HG02763 (cell line): ENCODE measurements around the gene TBC1D30.

Experiments
- ATAC-seq: cut with Tn5 transposase; IDR thresholded peaks from one replicate; pipeline ENCODE4 v1.9.1; 2021; ENCODE audit warnings: mild to moderate bottlenecking, moderate library complexity; ENCODE audit not compliant: unreplicated experiment

TBC1D30 gene

DNA sequence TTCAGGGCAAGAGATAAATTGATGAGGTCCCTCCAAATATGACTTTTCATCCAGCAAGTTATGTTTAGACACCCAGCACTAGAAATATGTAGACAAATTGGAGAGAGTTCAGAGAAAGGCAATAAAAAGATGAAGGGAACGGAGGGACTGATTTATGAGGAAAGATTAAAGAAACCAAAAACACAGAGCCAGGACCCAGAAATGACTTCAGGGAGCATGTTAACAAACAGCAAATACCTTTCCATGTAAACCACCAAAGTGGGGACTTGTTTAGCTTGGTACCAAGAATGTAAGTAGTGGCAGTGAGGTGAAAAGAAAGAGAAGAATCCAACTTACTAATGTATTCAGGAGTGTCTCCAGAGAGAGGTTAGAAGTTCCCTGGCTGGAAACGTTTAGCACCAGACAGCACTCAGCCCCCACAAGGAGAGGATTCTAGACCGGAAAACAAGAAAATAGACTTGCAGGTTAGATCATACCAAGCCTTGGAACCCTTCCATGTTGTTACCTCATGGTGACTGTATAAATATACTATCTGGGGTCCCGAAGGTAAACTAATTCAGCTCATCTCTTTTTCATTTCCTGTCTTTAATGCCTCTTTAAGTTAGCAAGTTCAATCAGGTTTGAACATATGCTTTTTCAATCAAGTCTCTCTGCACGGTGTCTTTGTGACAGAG lies 79.2 kb downstream of the TBC1D30 start:
- no peak for ATAC-seq

DNA sequence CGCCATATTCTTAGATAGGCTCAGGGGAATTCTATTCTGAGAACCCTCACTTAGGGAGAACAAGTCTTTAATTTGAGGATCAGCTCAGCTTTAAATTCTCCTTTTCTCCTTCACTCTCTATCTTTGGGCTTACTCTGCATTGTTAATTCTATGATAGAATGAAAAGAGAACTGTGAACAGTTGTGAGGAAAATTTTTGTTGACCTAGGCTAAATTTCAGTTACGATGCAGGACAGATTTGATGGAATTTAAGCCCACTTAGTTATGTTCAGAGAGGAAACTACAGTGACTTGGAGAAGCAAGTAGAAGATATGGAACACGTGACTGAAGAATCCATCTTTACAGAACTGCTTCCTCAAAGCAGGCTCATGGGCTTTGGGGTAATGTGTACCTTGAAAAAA lies 82.7 kb downstream of the TBC1D30 start:
- no peak for ATAC-seq

DNA sequence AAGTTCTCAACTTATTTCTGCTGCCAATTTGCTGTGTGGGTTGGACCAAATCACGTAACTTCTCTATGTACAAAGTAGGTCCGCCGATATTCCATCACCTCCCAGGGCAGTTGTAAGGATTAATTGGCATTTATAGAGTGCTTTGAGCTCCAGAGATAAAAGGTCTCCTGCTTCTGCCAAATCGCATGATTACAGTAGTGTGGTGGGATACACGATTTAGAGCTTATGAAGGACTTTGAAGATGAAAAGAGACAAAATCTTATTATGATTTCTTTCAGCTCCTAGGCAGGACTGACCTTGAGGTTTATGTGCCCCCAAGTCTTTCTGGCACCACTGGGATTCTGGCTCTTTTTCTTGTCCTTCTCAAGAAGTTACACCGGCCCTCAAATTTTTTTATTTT lies 84.7 kb downstream of the TBC1D30 start:
- no peak for ATAC-seq

DNA sequence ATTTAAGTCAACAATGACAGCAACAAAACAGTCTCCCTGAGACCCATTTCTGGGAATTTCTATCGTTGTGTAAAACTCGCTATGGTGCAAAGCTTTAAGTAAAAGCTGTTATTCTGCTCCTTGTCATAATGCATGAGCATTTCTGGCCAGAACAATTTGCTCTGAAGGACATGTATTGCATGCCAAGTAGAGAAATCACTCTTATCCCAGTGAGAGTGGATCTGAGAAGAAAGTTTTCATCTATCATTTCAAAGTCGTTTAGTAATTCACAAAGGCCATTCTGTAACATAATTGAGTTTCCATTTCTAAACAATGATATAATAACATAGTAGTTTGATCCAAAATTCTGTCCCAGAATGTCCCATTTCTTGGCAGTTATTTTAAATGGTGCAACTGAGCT lies 86.6 kb downstream of the TBC1D30 start:
- ATAC-seq, result no peak

DNA sequence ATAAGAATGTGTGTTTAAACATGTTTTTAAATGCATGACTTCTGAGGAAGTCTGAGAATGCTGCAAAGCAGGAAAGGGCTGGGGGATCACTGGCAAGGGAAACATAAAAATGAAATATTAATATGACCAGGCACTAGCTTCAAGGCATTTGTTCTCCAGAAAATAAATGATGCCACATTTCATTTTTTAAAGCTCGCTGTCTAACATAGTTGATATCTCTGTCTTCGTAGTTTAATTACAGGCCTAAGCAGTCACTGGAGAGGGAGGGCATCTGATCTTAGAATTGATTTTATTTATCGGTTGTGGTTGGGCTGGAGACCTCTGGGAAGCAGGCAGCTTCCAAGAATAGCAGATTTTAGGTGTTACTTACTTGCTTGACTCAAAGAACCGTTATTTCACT lies 87.5 kb downstream of the TBC1D30 start:
- no peak for ATAC-seq

DNA sequence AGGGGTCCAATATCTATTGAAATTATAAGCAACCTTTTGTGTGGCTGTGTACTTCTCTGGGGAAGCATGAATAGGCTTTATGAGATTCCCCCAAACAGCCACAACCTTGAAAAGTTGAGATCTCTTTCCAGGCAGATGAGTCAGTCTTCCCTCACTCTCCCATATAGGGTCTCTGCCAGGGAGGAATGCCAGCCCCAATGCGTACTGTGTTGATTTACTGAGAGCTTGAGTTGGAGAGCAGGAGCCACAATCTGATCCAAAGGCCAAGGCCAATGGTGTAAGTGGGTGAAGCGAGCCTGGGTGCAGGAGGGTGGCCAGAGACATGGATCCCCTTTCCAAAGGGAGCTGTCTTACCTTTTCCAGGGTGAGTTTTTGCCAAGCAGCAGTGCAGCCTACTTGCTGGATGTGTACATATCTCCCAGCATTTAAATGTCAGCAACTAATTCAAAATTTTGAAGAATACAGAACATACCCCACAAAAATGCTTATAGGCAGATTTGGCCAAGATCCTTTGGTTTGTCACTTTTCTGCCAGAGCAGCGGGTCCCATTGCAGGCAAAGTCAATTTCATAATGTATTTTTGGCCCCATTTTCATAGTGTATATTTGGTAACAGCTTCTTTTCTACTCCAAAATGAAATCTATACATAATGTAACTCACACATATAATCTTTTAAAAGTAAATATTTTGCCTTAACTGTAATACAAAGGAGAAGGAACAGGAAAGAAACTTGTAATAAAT lies 88.2 kb downstream of the TBC1D30 start:
- no peak for ATAC-seq

DNA sequence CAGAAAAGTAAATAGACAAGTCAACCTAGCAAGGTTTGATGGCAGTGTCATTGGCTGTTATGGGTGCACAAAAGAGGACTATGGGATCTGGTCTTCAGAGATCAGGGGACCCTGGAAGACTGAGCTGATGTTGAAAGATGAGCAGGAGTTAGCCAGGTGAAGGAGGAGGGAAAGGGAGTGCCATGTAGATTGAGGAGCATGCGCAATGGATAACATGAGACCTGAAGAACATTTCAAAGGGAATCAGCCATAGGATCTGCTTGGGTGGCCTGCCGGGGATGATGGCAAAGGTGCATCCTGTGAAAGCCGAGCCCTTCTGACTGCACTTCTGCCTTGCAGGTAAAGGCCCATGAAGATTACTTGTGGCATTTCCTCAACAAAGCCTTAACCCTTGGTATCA lies 90.8 kb downstream of the TBC1D30 start:
- ATAC-seq, result no peak

- no peak for ATAC-seq
These were observed 92.2 kb downstream of the TBC1D30 start for GRCh38 chr12:64916411-64917261.

GRCh38 chr12:64918344-64918743 lies 93.9 kb downstream of the TBC1D30 start:
- ATAC-seq, result no peak

DNA sequence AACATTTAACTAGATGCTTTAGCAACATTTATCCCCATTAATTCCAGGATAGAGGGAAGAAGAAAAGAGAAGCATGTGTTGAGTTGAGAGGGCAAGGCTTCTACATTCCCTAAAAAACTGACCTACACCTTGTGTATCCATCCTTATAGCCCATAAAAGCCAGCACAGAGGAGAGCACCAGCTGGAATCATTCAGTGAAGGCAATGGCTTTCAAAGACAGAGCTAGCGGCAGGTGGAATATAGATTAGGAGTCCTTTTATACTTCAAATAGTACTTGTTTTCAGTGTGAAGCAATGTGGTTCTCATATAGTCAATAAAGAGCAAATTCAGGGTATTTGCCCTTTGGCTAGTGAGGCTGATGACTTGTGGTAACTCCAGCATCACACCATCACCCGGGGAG lies 94.4 kb downstream of the TBC1D30 start:
- no peak for ATAC-seq

DNA sequence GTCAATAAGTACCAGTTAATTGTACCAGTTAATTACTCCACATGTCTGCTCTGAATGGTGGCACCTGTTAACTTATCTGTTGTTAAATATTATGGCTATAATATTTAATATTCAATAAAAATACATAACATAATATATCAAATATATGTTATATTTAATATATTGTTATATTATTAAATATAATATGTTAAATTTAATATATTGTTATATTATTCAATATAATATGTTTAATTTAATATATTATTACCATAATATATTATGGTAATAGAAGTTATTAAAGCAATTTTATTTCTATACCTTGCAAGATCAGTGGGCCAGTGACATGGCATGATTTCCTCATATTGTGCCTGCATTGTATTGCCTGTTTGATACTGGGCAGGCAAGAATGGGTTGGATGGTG lies 98.4 kb downstream of the TBC1D30 start:
- no peak for ATAC-seq

GRCh38 chr12:64923536-64923935 lies 99.1 kb downstream of the TBC1D30 start:
- no peak for ATAC-seq
